Measurements from ENCODE around the gene KIAA2012.
A peak's percentile ranks its signal among the peaks of the same experiment; 100 is the strongest.

GRCh38 chr2:202194418-202194817 lies 121.4 kb downstream of the KIAA2012 start:
- TF ChIP-seq CTCF (IDR thresholded peaks at IDR 0.05; ENCODE audit: low read depth, low read length, missing input control) (no peak), MAX (IDR thresholded peaks at IDR 0.05) (no peak), REST (IDR thresholded peaks at IDR 0.05) (no peak), YY1 (IDR thresholded peaks at IDR 0.05) (no peak), HNF4G (IDR thresholded peaks at IDR 0.05) (no peak), RXRA (IDR thresholded peaks at IDR 0.05) (peak in 1 of 2 donors; percentile 38), SP1 (IDR thresholded peaks at IDR 0.05) (no peak), TAF1 (conservative IDR thresholded peaks at IDR 0.05) (no peak), ZBTB33 (IDR thresholded peaks at IDR 0.05) (no peak), JUND (IDR thresholded peaks at IDR 0.05) (no peak), GABPA (IDR thresholded peaks at IDR 0.05 in 1 of 2, conservative IDR thresholded peaks at IDR 0.05 in 1 of 2) (no peak), EGR1 (IDR thresholded peaks at IDR 0.05; ENCODE audit: low read depth in 2 of 2) (no peak)
